Psoas muscle (tissue), 8 donors: ENCODE results near the gene PDE10A. TPM values are rescaled to one million over a fixed set of nuclear protein-coding genes. Genes with fewer than 3 reads are reported as not detected.

Experiments
- ATAC-seq, 4 donors: fragments of 200-7000 bp; cut with Tn5 transposase; one replicate each; pipeline ENCODE4 v1.9.1; 2020; ENCODE audit warnings: moderate library complexity in 3 of 4, mild to moderate bottlenecking in 2 of 4
- DNase-seq, 2 donors: peaks; one replicate each; pipeline ENCODE4 v3.0.0-alpha.2; 2020
- H3K27ac ChIP-seq: fragments of 200-600 bp; one replicate; pipeline ENCODE4 v1.8.0; 2022
- H3K27me3 ChIP-seq, 3 donors: fragments of 200-600 bp in 1 of 3; one replicate each; pipeline versions ENCODE4 v1.6.1 to v1.8.0; 2013 to 2022; ENCODE audit warnings: low read length in 2 of 3, mild to moderate bottlenecking in 2 of 3, moderate library complexity in 1 of 3; ENCODE audit not compliant: insufficient read depth in 3 of 3
- H3K36me3 ChIP-seq, 2 donors: fragments of 200-600 bp in 1 of 2; one replicate each; pipeline versions ENCODE4 v1.6.1 to v1.8.0; 2013 to 2022; ENCODE audit warnings: low read depth in 1 of 2, mild to moderate bottlenecking in 1 of 2, moderate library complexity in 1 of 2; ENCODE audit not compliant: insufficient read depth in 1 of 2
- H3K4me1 ChIP-seq: fragments of 200-600 bp; one replicate; pipeline ENCODE4 v1.8.0; 2022
- H3K4me3 ChIP-seq: fragments of 200-600 bp; one replicate; pipeline ENCODE4 v1.8.0; 2022; ENCODE audit warnings: mild to moderate bottlenecking
- H3K9me3 ChIP-seq: fragments of 200-600 bp; one replicate; pipeline ENCODE4 v1.8.0; 2022
- WGBS, 3 donors: extraction: QIAGEN DNeasy Blood & Tissue Kit; methylation state at CpG; one replicate each; pipeline versions ENCODE4 v1.1.6 to v1.1.7; 2013; 5-methylcytosine and 5-hydroxymethylcytosine counted together
- intact Hi-C, 2 donors: fragments of 100-400 bp; cut with DNase I; formaldehyde crosslinking; loops; one replicate each; pipeline versions ENCODE4 v1.11.0 to v1.14.2; 2022
- polyA plus RNA-seq, 3 donors: library from polyadenylated mRNA; stranded (reverse); fragments of 200-250 nt; gene quantifications; one replicate each; pipeline ENCODE4 v1.2.3, GENCODE V29; 2013
- total RNA-seq, 4 donors: library from RNA; stranded (reverse); fragmentation: NEBNext Ultra II Directional in 2 of 4; extraction: Animal tissue kit (Norgen Biotek cat#: 25700) in 2 of 4; gene quantifications; one replicate each; pipeline versions ENCODE4 v1.2.1 to v1.2.4, GENCODE V29; 2021 to 2023
- TF ChIP-seq, protein P1 (sequence below): fragments of 200-600 bp; IDR thresholded peaks from one replicate; pipeline ENCODE4 v1.8.0; 2022; ENCODE audit warnings: antibody characterized with exemption
- donor health status: healthy with polysubstance abuse.
- donor health status: DM: no; HTN: no; CAD: no; lungs with moderate emphysema.
- donor health status: Bipolar disorder and iron deficiency.
- donor health status: healthy.
- donor health status: DM: yes; HTN: yes; CAD: no.
- donor health status: DM: no; HTN: no; CAD: no.
- donor health status: DM: no; HTN: no; CAD: no.
- donor health status: DM: yes; HTN: yes; CAD: no.

The PDE10A gene
- total and polyA plus RNA-seq, 7 donors: 0.74 to 3.6 (median 1.1) TPM

DNA sequence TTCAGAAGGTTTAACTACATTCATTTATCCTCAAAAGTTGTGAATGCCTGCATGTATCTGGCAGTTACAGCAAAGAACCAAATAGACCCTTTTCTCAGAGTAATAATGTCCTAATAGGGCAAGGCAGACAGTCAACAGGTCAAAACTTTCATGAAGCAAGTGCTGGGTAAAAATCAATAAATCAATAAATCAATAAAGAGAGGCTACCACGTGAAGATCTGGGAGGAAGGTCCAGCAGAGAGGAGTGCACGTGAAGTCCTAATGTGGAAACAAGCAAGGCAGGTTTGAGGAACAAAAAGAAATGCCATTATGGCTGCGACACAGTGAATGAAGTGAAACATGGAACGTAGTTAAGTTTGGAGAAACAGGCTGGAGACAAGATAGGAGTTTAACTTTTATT, 317.3 kb downstream of the PDE10A start:
- no peaks in the 10 kb centered on the region for H3K27me3 ChIP-seq
- WGBS, 3 donors: 79 to 89% (median 84%) methylated on average over 4 of the region's 4 CpGs
- DNase-seq (no peak), ATAC-seq (no peak)
- intact Hi-C loops: no loop called here
- no peaks in the 10 kb centered on the region for H3K36me3 ChIP-seq
- no peaks in the 10 kb centered on the region for H3K4me1 ChIP-seq
- no peaks in the 10 kb centered on the region for H3K9me3 ChIP-seq
- TF ChIP-seq, protein P1, sequence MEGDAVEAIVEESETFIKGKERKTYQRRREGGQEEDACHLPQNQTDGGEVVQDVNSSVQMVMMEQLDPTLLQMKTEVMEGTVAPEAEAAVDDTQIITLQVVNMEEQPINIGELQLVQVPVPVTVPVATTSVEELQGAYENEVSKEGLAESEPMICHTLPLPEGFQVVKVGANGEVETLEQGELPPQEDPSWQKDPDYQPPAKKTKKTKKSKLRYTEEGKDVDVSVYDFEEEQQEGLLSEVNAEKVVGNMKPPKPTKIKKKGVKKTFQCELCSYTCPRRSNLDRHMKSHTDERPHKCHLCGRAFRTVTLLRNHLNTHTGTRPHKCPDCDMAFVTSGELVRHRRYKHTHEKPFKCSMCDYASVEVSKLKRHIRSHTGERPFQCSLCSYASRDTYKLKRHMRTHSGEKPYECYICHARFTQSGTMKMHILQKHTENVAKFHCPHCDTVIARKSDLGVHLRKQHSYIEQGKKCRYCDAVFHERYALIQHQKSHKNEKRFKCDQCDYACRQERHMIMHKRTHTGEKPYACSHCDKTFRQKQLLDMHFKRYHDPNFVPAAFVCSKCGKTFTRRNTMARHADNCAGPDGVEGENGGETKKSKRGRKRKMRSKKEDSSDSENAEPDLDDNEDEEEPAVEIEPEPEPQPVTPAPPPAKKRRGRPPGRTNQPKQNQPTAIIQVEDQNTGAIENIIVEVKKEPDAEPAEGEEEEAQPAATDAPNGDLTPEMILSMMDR: no peak
- no peak overlapping the region for H3K27ac ChIP-seq
- H3K4me3 ChIP-seq: no peak overlapping the region

DNA sequence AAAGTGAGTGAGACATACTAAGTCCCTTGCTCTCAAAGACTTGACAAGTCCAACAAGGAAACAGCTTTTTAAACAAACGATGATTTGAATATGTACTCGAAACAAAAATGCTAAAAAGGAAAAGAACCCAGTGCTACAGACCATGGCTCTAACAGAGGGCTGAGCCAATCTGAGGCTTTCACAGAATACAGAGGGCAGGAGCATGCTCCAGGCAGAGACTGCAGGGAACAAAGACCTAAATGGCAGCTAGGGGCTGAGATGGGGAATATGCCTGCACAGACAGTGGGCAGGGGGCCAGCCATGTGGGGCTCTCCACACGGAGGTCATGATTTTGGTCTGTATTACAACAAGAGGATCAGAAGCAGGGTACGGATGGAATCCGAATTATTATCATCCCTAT, 322.5 kb downstream of the PDE10A start:
- intact Hi-C loops: no loop called here
- TF ChIP-seq, protein P1: no peak
- DNase-seq: no peak
- Histone ChIP-seq H3K4me1 (no peaks in the 10 kb centered on the region), H3K27ac (no peak overlapping the region), H3K36me3 (no peaks in the 10 kb centered on the region), H3K27me3 (no peaks in the 10 kb centered on the region), H3K4me3 (no peak overlapping the region), H3K9me3 (no peaks in the 10 kb centered on the region)
- no peak for ATAC-seq
- WGBS, 3 donors: 84 to 85% (median 84%) methylated on average over 5 of the region's 5 CpGs

DNA sequence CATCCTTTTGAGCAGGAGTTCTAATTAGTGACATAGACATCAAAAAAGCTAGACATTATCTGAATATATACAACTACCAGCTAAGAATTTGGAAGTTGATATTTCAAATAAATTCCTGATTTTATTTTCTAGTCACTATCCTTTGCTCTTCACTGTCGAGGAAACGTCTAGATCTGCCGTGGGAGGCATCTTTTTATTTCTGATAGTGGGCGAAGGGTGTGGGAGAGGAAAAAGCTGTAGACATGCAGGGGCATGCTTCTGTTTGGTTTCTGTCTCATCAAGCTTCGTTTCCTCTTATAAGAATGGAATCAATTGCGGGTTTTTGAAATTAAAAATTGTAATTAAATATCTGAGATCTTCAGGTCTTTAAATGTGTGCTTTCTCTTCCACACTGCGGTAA, 337.4 kb downstream of the PDE10A start:
- WGBS, 3 donors: 87 to 92% (median 88%) methylated on average over 7 of the region's 7 CpGs
- TF ChIP-seq, protein P1: no peak

DNA sequence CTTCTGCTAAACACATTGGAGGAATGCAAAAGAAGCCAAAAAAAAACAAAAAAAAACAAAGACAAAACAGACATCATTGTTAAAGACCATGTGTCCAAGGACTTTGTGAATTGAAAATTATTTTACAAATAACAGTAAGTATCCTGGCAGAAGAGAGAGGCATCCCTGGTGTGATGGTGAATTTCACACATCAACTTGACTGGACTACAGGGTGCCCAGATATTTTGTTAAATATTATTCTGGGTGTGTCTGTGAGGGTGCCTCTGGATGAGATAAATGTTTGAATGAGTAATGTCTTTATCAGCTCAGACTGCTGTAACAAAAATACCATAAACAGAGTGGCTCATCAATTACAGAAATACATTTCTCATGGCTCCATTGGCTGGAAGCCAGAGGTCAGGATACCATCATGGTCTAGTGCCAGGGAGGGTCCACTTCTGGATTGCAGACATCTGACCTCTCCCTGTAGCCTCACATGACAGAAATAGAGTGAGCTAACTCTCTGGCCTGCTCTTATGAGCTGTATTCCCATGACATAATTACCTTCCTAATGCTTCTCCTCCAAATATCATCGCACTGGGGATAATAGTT, 341.4 kb downstream of the PDE10A start:
- H3K9me3 ChIP-seq: peaks cover 13% of the 10 kb centered on the region
- DNase-seq: no peak
- no peak overlapping the region for H3K27ac ChIP-seq
- no peaks in the 10 kb centered on the region for H3K4me1 ChIP-seq
- H3K36me3 ChIP-seq: no peaks in the 10 kb centered on the region
- WGBS, 3 donors: 95 to 96% (median 96%) methylated on average over 1 of the region's 1 CpG
- H3K27me3 ChIP-seq: no peaks in the 10 kb centered on the region
- intact Hi-C loops: no loop called here
- ATAC-seq: no peak
- no peak overlapping the region for H3K4me3 ChIP-seq
- TF ChIP-seq, protein P1: no peak

More for the DNA sequence above, 337.4 kb downstream of the PDE10A start:
- no peaks in the 10 kb centered on the region for H3K27me3 ChIP-seq
- DNase-seq: no peak
- H3K9me3 ChIP-seq: peaks cover 13% of the 10 kb centered on the region
- no peak overlapping the region for H3K27ac ChIP-seq
- no peak overlapping the region for H3K4me3 ChIP-seq
- no peaks in the 10 kb centered on the region for H3K36me3 ChIP-seq
- intact Hi-C loops: no loop called here
- no peak for ATAC-seq
- H3K4me1 ChIP-seq: no peaks in the 10 kb centered on the region

DNA sequence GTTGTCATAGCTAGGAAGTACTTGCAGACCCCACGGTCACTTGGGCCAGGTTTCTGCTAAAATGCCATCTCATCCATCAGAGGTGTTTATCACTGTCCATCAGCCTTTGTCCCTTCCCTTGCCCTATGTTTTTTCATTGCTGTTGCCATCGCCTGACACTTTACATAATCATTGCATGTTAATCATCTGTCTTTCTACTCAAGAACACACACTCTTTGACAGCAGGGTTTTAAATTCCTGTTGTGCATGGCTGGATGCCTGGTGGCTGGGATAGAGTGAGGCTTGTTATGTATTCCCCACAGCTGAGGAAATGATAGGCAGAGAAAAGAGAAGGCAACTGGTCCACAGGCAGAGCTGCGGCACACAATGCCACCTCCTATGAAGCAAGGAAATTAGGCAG, 341.9 kb downstream of the PDE10A start:
- no peaks in the 10 kb centered on the region for H3K4me1 ChIP-seq
- intact Hi-C loops: no loop called here
- H3K27ac ChIP-seq: no peak overlapping the region
- H3K36me3 ChIP-seq: no peaks in the 10 kb centered on the region
- DNase-seq: no peak
- 60 to 75% (median 73%) methylated on average over 3 of the region's 3 CpGs for WGBS, 3 donors
- H3K9me3 ChIP-seq: peaks cover 13% of the 10 kb centered on the region
- no peaks in the 10 kb centered on the region for H3K27me3 ChIP-seq
- H3K4me3 ChIP-seq: no peak overlapping the region
- TF ChIP-seq, protein P1: no peak
- ATAC-seq: no peak
